ENCODE data around the gene SIAH3. TPM values are rescaled to one million over a fixed set of nuclear protein-coding genes. Genes with fewer than 3 reads are reported as not detected.

The SIAH3 gene
- total RNA-seq, 6 experiments from 2014 or later: not detected

DNA sequence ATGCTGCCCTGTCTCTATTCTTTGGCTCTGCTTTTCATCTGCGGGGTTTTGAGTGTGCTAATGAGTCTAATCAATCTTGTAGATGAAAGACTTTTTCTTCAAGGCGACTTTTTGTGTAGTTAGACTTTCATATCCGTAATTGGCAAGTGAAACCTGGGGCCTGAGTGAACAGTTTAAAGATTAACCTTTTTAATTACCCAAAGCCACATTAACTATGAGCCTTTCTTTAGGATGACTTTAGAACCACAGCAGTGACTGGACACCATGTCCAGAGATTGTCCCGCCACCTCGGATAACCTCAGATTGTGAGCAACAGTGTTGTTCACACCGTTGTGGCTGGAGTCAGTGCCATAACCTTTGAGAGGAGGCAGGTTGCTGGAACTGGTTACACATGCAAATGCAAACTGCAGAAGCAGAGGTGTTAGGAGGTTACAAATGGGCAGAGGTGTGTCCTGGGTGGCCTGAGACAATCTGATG lies 58.7 kb downstream of the SIAH3 start:
- Mint-ChIP-seq H3K4me1 (ENCODE audit: low read depth) (no peaks in the 10 kb centered on the region), H3K27ac (no peak overlapping the region), H3K27me3 (ENCODE audit: insufficient read depth) (peaks cover 14% of the 10 kb centered on the region)

DNA sequence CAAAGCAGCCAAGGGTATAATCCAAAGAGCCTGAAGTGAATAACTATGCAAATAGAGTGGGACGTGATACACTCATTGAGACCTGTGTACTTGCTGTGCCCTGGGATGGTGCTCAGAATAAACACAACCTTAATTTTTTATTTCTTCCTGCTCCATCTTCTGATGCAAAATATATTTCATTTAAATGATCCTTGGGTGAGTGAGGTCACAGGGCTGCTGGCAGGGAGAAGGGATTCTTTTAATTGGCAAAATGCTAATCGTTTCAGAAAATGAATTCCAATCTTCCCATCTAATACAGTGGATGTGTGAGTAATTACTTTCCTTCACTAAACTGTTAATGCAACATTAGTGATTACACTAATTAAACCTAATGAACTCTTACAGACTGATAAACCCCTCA lies 63.5 kb downstream of the SIAH3 start:
- Mint-ChIP-seq H3K9me3 (no peaks in the 10 kb centered on the region), H3K27me3 (ENCODE audit: insufficient read depth) (peaks cover 12% of the 10 kb centered on the region), H3K4me3 (no peak overlapping the region), H3K4me1 (ENCODE audit: low read depth) (no peaks in the 10 kb centered on the region), H3K27ac (no peak overlapping the region), H3K36me3 (ENCODE audit: low read depth) (no peaks in the 10 kb centered on the region)
- no peak for DNase-seq
- TF ChIP-seq, protein P1, sequence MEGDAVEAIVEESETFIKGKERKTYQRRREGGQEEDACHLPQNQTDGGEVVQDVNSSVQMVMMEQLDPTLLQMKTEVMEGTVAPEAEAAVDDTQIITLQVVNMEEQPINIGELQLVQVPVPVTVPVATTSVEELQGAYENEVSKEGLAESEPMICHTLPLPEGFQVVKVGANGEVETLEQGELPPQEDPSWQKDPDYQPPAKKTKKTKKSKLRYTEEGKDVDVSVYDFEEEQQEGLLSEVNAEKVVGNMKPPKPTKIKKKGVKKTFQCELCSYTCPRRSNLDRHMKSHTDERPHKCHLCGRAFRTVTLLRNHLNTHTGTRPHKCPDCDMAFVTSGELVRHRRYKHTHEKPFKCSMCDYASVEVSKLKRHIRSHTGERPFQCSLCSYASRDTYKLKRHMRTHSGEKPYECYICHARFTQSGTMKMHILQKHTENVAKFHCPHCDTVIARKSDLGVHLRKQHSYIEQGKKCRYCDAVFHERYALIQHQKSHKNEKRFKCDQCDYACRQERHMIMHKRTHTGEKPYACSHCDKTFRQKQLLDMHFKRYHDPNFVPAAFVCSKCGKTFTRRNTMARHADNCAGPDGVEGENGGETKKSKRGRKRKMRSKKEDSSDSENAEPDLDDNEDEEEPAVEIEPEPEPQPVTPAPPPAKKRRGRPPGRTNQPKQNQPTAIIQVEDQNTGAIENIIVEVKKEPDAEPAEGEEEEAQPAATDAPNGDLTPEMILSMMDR (IDR thresholded peaks at IDR 0.05): no peak

More for the DNA sequence above, 58.7 kb downstream of the SIAH3 start:
- H3K9me3 Mint-ChIP-seq: no peaks in the 10 kb centered on the region
- no peak overlapping the region for H3K4me3 Mint-ChIP-seq
- TF ChIP-seq, protein P1 (IDR thresholded peaks at IDR 0.05): no peak
- no peaks in the 10 kb centered on the region for H3K36me3 Mint-ChIP-seq (ENCODE audit: low read depth)
- no peak for DNase-seq

DNA sequence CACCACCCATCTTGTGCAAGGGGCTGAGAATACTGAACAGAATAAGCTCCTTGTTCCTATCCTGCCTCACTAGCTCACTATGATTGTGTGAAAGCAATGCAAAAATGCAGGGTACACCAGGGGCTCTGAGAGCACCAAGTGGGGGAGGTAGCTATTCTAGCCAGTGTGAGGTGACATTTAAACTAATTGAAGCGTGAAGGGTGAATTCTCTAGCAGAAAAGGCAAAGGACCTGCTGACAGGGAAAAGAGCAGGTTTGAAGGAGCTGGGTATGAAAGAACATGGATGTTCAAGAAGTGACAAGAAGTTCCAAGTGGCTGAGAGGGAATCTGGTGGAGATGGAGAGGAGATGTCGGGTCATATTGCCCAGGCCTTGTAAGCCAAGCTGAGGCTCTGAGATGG lies 64.2 kb downstream of the SIAH3 start:
- no peaks in the 10 kb centered on the region for H3K36me3 Mint-ChIP-seq (ENCODE audit: low read depth)
- H3K4me1 Mint-ChIP-seq (ENCODE audit: low read depth): no peaks in the 10 kb centered on the region
- H3K4me3 Mint-ChIP-seq: no peak overlapping the region
- no peak overlapping the region for H3K27ac Mint-ChIP-seq
- peaks cover 12% of the 10 kb centered on the region for H3K27me3 Mint-ChIP-seq (ENCODE audit: insufficient read depth)
- no peaks in the 10 kb centered on the region for H3K9me3 Mint-ChIP-seq
- TF ChIP-seq, protein P1 (IDR thresholded peaks at IDR 0.05): no peak
- no peak for DNase-seq

DNA sequence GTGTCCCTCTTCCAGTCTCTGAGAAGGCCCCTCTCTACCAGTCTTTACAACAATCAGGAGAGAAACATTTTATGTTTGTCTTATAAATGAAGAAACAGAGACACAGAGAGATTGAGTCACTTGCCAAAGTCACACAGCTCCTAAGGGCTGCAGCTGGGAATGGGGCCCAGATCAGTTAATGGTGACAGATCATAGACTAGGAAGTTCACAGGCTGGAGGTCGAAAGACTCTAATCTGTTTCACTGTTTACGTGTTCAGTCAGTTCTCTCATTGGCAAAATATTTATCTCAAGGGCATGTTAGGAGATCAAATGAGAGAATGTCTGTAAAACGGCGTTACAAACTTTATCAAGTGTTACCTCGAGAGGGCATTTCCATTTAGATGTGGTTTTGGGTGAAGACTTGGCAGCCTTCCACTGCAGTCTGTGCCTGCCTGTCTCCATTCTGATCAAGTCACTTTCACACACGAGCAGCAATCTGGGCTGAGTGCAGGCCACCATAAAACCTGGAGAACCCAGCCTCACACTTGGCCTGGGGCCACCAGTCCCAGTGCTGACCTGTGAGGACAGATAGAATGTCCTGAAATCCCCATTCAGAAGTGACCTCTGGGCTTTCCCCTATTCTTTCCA lies 65.1 kb downstream of the SIAH3 start:
- DNase-seq: no peak
- Mint-ChIP-seq H3K9me3 (no peaks in the 10 kb centered on the region), H3K27ac (no peak overlapping the region), H3K27me3 (ENCODE audit: insufficient read depth) (peaks cover 12% of the 10 kb centered on the region), H3K36me3 (ENCODE audit: low read depth) (no peaks in the 10 kb centered on the region), H3K4me1 (ENCODE audit: low read depth) (no peaks in the 10 kb centered on the region), H3K4me3 (no peak overlapping the region)
- TF ChIP-seq, protein P1 (IDR thresholded peaks at IDR 0.05): no peak

DNA sequence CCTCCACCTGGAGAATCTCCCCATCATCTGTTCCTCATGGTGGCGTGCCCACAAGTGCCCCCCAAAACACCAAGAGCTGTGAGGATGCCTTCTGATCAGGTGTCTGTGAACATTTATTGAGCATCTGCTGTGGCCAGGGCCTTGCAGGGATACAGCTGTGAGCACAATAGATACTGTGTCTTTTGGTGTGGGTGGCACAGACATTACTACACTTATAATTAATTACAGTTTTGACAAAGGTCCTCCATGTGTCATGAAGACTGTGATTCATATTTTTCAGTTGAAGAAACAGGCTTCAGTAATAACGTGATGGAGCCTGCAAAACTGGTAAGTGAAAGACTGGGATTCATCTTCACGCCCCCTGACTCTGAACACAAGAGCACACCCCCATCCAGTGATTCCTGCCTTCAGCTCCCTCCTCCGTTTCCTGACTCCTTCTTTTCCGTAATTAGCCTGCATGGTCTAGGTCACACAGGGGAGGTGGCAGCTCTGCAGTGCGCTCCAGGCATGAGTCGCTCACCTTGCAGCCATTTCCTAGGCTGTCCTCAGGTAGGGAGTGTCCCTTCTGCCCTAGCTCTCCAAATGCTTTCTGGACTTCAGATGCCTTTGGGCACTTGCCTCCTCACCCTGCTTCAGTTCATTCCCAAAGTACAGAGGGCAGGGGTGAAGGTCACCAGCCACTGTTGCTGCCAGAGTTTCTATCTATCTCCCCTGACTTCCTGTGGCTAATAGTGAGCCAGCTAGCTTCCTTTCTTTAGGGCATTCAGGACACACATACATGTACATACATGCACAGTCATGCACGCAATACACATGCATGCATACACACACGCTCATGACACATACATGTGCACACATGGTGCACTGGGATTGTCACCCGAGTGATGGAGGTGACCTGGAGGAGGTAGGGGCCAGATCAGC lies 66.5 kb downstream of the SIAH3 start:
- no peak overlapping the region for H3K27ac Mint-ChIP-seq
- H3K36me3 Mint-ChIP-seq (ENCODE audit: low read depth): no peaks in the 10 kb centered on the region
- TF ChIP-seq, protein P1 (IDR thresholded peaks at IDR 0.05): no peak
- DNase-seq: no peak
- no peaks in the 10 kb centered on the region for H3K9me3 Mint-ChIP-seq
- H3K4me1 Mint-ChIP-seq (ENCODE audit: low read depth): no peaks in the 10 kb centered on the region
- H3K27me3 Mint-ChIP-seq (ENCODE audit: insufficient read depth): peaks cover 12% of the 10 kb centered on the region
- H3K4me3 Mint-ChIP-seq: no peak overlapping the region

Data from HFFc6 (cell line).